ENCODE results near the gene KDM6A. TPM values are rescaled to one million over a fixed set of nuclear protein-coding genes. Genes with fewer than 3 reads are reported as not detected.

Gene KDM6A
- polyA plus RNA-seq, 1 of the 3 experiments (the other 2 are of a cell fraction), result 7.4 TPM

DNA sequence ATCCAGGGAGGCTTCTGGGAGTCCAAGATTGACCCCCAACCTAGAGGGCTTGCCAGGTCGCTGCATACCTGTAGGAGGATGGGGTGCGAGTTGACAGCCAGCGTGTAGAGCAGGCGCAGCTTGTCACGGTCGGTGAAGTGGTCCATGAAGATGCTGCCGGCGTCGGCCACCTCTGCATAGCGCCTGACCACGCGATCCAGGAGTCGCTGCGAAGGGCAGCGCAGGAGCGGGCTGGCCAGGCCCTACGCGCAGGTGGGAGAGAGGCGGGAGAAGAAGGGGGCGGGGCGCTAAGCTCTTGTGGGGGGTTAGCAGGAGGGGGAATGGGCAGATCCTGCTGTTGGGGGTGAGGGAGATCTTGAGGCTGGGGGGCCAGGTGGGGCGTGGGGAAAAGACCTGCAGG, 284.7 kb downstream of the KDM6A start:
- CTCF ChIA-PET, result no interaction called here
- peaks cover 11% of the 10 kb centered on the region; the same call in 1 of the 2 replicates for H3K27me3 ChIP-seq (ENCODE audit: insufficient read depth)
- no peak overlapping the region for H3K4me3 ChIP-seq (ENCODE audit: low read depth in 2 of 2, low read length in 1 of 2)
- H3K9me2 ChIP-seq, result no peaks in the 10 kb centered on the region
- no peak overlapping the region for H3K27ac ChIP-seq (ENCODE audit: low read depth in 2 of 2, low read length in 1 of 2)
- no peak overlapping the region for H2AFZ ChIP-seq (ENCODE audit: low read depth)
- no peaks in the 10 kb centered on the region for H3K36me3 ChIP-seq (replicated peaks in 1 of 2; ENCODE audit: control insufficient read depth in 1 of 2, insufficient read depth in 2 of 2, low read length in 1 of 2)
- H3K79me2 ChIP-seq (ENCODE audit: insufficient read depth), result no peaks in the 10 kb centered on the region
- H4K20me1 ChIP-seq (ENCODE audit: insufficient read depth), result no peaks in the 10 kb centered on the region
- no peak overlapping the region for H3K4me2 ChIP-seq
- TF ChIP-seq, protein P1, sequence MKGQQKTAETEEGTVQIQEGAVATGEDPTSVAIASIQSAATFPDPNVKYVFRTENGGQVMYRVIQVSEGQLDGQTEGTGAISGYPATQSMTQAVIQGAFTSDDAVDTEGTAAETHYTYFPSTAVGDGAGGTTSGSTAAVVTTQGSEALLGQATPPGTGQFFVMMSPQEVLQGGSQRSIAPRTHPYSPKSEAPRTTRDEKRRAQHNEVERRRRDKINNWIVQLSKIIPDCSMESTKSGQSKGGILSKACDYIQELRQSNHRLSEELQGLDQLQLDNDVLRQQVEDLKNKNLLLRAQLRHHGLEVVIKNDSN (IDR thresholded peaks at IDR 0.05; ENCODE audit: borderline replicate concordance, low read depth), result no peak
- no peak for TF ChIP-seq FOSL2 (IDR thresholded peaks at IDR 0.05; ENCODE audit: borderline replicate concordance, low read depth)
- no peak for TF ChIP-seq RCOR1 (IDR thresholded peaks at IDR 0.05; ENCODE audit: low read length)
- TF ChIP-seq, protein P2, sequence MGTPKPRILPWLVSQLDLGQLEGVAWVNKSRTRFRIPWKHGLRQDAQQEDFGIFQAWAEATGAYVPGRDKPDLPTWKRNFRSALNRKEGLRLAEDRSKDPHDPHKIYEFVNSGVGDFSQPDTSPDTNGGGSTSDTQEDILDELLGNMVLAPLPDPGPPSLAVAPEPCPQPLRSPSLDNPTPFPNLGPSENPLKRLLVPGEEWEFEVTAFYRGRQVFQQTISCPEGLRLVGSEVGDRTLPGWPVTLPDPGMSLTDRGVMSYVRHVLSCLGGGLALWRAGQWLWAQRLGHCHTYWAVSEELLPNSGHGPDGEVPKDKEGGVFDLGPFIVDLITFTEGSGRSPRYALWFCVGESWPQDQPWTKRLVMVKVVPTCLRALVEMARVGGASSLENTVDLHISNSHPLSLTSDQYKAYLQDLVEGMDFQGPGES (IDR thresholded peaks at IDR 0.05; ENCODE audit: low read depth, low read length), result no peak
- no peak for TF ChIP-seq MEF2A (IDR thresholded peaks at IDR 0.05; ENCODE audit: borderline replicate concordance, low read depth)
- 80% methylated on average over 22 of the region's 22 CpGs for WGBS (ENCODE audit: low lambda C conversion rate)
- H3K9ac ChIP-seq, result no peak overlapping the region
- no peaks in the 10 kb centered on the region for H3F3A ChIP-seq (replicated peaks; ENCODE audit: insufficient read depth)
- no peak for DNase-seq
- POLR2A ChIA-PET, result no interaction called here
- H3K4me1 ChIP-seq (ENCODE audit: control insufficient read depth in 1 of 2, insufficient read depth in 2 of 2, low read depth in 1 of 2, low read length in 1 of 2), result no peaks in the 10 kb centered on the region
- H3K9me3 ChIP-seq, result no peaks in the 10 kb centered on the region

Other genes starting within 250 kb of the KDM6A start
- not detected in 2 replicates for gene DUSP21, start 29.2 kb upstream of the KDM6A start, polyA plus RNA-seq (2012; rRNA removed)